Mammary epithelial cell (primary cell): ENCODE measurements around the gene EPB41L2.

Source experiments
- CTCF ChIP-seq, 2 donors: IDR thresholded peaks in 1 of 2; conservative IDR thresholded peaks in 1 of 2; 2 replicates each; pipeline ENCODE4 v1.5.1; 2011 to 2012; ENCODE audit warnings: inconsistent platforms in 2 of 2, low read length in 2 of 2, mild to moderate bottlenecking in 2 of 2, control low read depth in 1 of 2, low read depth in 1 of 2; ENCODE audit not compliant: insufficient read depth in 1 of 2; ENCODE audit errors: extremely low read depth in 1 of 2
- EZH2 ChIP-seq: IDR thresholded peaks from 2 replicates; pipeline ENCODE4 v1.6.1; 2012; ENCODE audit warnings: low read length, inconsistent platforms, borderline replicate concordance

DNA sequence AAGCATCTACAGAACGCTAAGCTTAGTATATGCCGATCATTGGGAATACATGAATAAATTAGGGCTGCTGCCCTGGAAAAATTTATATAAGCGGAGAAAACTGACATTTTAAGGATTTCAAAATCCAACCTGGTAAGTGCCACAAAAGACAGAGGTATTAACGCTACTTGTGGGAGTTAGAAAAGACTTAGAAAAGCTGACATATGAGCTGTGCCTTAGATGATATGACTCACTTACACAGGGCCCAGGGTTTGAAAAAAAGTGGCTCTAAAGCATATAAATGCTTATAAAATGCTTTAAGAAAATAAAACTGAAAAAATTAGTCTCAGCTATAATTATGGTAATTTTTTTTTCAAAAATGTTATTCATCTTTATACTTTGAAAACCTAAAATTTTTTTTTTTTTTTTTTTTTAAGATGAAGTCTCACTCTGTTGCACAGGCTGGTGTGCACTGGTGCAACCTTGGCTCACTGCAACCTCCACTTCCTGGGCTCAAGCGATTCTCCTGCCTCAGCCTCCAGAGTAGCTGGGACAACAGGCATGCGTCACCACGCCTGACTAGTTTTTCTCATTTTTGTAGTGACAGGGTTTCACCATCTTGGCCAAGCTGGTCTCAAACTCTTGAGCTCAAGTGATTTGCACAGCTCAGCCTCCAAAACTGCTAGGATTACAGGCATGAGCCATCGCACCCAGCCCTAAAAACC lies 25.7 kb downstream of the EPB41L2 start:
- no peak for TF ChIP-seq CTCF (conservative IDR thresholded peaks at IDR 0.05 in 1 of 2, IDR thresholded peaks at IDR 0.05 in 1 of 2; ENCODE audit: extremely low read depth in 1 of 2, insufficient read depth in 1 of 2, low read depth in 1 of 2, low read length in 2 of 2)
- TF ChIP-seq EZH2, result no peak
